Ureter (tissue), 1 donor: ENCODE data around the gene METTL18. TPM values are rescaled to one million over a fixed set of nuclear protein-coding genes. Genes with fewer than 3 reads are reported as not detected.

Experiments used
- DNase-seq: peaks from one replicate; pipeline ENCODE4 v3.0.0-alpha.2; 2020; ENCODE audit warnings: low spot score
- total RNA-seq: library from RNA; stranded (reverse); gene quantifications from one replicate; pipeline ENCODE4 v1.2.4, GENCODE V29; 2023
- donor health status: DM: yes; HTN: yes; CAD: no.

Gene METTL18
- total RNA-seq, 1 donor from 2014 or later, result 11.4 TPM

DNA sequence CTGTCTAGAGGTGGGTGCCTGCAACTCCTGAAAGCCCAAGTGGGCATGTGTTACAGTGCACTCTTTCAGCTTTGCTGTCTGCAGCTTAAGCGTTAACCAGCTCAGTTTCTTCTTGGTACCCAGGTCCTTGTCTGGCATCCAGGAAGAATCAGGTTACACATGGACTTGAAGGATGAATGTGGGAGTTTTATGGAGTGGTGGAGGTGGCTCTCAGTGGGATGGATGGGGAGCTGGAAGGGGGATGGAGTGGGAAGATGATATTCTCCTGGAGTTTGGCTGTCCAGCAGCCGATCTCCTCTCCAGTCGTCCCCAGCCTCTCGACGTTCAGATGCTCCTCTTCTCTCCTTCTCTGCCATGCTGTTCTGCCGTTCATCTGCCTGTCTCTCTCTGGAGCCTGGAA, 9.4 kb downstream of the METTL18 start:
- DNase-seq, result no peak

DNA sequence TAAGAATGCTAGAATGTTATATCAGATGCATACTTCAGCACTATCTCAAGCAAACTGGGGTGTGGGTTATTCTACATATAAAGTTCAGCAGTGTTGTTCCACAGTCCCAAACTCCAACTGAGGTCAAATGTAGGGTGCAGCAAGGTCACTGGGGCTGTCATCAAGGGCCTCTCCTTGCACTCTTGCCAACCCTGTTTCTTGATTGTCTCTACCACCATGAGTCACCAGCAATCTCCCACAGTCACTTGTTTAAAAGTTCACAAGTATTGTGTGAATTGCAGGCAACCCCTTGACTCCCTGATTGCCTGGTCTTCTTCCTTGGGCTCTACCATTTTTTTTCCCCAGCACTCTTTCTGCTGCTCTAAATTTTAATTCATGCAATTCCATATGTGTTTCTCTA, 10.6 kb downstream of the METTL18 start:
- no peak for DNase-seq

DNA sequence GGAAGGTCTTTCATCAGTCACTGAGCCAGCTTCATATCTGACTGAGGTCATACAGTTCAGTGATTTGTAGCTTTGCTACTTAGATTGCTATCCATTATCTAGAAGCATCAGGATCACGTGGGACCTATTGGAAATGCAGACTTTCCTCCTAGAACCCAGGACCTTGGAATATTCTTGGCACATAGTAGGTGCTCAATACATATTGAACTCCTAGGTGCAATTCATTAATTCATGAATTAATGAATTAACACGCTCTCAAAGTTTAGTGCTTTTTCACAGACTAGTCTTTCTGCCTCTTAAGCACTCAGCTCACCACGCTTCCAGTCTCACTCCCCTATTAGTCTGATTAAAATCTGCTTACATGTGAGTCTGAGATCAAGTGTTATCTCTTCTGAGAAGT, 12.1 kb downstream of the METTL18 start:
- no peak for DNase-seq

DNA sequence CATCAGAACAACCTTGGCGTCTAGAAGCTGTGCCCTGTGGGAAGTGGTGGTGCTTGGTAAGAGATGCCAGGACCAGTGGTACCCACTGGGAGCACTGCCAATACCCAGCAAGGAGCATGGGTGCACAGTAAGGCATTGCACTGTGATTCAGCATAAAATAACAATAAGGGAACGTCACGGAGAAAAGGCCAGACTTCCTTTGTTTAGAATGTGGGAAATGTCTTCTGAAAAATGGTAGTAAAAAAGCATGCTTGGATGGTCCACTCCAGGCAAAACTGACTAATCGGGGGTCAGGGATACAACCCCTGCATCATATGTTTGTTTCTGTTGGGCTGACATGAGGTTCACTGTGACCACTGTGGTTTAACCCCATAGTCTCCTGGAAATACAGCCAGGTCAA, 14.7 kb downstream of the METTL18 start:
- no peak for DNase-seq

DNA sequence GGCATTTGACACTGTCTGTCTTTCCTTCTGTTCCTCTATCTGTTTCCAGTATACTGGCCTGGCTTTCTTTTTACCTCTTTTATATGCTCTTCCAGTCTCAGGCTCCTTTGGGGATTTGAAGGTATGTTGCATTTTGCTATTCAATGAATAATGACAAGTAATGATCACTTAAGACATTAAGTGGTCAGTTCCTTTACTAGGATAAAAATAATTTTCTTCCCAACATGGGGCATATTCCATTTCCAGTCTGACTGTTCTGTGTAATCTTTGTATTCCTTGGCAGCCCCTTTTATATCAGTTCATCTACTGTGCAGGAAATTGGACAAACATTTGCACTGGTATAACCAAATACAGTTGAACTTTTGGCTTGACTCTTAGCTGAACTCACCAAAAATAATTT, 15.6 kb downstream of the METTL18 start:
- DNase-seq, result no peak

DNA sequence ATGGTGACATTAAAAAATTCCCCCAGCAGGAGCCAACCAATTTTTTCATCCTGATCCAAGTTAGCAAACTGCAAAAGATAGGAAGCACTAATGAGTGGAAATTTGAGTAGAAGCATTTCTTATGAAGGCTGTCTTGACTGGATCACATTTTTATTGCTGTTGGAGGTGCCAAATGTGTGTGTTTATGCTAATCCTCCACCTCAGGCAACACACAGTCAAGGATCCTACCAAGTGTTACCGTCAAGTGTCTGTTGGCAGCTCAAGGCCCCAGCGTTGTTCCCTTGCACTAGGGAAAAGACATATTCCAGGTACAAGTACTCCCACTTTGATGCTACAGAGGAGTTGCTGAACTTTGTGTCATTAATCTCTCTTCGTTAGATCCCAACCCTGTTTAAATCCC, 18.3 kb downstream of the METTL18 start:
- no peak for DNase-seq

DNA sequence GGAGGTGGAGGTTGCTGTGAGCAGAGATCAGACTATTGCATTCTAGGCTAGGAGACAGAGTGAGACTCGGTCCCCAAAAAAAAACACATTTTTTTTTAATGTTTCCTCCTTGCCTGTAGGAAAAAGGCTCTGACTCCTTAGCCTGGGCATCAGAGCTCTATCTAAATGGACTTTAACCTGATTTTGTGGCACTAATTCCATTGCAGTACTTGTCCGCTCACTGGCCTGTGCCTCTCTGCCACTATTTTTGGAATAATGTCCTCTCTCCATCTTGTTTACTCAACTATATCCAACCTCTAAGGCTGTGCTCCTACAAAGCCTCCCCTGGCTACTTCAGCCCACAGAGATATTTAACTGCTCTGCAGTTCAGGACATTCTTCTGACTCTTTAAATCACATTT, 26.5 kb downstream of the METTL18 start:
- no peak for DNase-seq

DNA sequence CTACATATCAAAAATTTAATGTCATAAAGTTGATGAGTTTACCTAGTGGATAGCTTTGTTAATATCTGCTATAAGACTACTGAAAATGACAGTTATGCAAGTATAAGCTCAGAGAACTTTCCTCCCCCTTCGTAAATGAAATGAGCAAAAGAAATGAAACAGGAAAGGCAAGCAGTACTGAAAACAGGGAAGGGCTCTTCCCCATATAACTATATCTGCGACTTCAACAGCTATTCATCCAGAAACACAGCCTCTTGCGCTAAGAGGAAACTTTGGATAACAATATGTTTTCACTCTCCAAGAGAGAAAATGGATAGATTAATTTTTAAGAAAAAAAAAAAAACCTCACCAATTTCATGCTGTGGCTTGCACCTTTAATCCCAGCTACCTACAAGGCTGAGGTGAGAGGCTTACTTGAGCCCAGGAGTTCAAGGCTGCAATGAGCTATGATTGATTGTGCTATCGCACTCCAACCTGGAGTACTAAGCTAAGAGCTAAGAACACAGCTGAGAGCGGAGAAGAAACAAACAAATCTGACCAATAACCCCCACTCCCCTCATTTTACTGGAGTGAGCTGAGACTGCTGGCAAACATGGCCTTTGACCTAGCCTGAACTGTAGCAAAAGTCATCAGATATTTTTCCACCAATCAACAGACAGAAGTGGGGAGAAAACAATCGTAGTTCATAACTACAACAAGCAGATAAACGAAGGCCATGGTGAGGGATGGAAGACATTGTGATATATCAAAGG, 29.0 kb downstream of the METTL18 start:
- no peak for DNase-seq

DNA sequence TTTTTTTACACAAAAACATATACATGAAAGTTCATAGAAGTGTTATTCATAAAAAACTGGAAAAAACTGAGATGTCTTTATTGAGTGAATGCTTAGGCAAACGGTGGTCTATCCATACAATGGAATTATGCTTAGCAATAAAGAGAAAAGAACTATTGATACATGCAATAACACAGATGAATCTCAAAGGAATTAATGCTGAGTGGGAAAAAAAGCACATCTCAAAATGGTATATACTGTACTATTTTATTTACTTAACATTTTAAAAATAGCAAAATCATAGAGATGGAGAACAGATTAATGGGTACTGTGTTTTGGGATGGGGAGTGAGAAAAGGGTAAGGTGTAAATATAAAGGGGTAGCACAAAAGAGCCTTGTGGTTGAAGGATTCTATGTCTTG, 29.8 kb downstream of the METTL18 start:
- no peak for DNase-seq

DNA sequence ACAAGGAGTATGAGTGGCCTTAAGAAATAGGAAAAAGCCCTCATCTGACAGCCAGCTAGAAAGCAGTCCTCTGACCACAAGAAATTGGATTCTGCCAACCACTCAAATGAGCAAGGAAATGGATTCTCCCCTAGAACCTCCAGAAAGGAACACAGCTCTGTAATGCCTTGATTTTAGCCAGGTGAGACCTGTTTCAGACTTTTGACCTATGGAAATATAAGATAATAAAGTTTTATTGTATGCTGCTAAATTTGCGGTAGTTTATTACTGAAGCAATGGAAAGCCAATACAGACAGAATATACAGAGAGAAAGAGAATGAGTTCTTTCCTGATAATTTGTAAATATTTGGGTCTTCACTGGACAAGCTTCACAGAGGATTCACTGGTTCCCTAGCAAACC, 32.0 kb downstream of the METTL18 start:
- DNase-seq, result no peak

DNA sequence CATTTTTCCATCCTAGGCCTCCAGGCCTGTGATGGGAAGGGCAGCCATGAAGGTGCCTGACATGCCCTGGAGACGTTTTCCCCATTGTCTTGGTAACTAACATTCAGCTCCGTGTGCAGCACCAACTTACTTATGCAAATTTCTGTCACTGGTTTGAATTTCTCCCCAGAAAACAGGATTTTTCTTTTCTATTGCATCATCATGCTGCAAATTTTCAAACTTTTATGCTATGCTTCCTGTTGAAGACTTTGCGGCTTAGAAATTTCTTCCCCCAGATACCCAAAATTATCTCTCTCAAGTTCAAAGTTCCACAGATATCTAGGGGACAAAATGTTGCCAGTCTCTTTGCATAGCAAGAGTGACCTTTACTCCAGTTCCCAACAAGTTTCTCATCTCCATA, 35.7 kb downstream of the METTL18 start:
- DNase-seq, result no peak

DNA sequence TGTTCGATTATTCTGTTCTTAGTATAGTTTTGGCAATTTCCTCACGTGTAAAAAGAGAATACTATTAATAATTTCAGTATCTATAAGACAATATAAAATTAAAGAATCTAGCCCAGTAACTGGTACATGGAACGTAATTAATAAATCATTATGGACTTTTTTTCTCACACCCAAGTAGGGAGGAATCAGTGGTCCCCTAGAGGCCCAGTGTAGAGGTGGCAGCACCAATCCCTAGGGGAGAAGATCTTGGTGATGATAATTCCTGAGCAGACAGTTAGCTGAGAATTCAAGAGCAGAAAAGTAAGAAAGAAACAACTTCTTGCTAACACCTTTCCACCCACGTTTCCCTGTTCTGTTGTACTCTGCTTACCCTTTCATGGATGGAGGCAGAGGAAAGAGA, 41.2 kb downstream of the METTL18 start:
- DNase-seq, result no peak

DNA sequence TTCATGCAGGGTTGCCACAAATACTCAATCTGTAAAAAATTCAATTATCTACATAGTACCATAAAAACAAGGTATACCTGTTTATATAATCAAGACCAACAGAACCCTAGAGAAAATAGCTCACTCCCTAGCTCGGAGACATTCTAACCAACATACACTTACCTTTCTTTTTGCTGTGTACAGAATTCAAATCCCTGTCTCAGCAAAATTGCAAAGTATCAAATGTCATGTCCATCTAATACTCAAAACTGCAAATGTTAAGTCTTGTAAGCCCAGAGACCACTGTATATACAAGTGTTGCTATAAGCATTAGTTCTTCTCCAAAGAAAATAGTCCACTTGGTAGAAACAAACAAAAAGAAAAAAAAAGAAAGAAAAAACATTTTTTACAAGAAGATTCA, 44.7 kb downstream of the METTL18 start:
- DNase-seq, result no peak

DNA sequence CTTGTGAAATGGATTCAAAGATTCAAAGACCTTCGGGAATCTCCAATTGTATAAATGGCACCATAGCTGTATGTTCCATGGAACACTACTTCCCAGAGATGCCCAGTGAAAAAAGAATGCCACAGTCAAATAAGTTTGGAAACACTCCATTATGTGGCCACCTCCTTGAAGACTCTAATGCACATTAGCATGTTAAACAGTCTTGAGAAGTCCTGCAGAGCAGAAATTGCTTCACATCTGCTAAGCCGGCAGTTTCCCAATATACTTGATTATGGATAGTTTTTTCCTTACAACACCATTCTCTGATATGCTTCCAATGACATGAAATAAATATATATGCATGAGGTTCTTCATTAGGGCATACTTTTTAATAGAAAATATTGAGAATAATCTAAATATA, 48.2 kb downstream of the METTL18 start:
- DNase-seq, result no peak

DNA sequence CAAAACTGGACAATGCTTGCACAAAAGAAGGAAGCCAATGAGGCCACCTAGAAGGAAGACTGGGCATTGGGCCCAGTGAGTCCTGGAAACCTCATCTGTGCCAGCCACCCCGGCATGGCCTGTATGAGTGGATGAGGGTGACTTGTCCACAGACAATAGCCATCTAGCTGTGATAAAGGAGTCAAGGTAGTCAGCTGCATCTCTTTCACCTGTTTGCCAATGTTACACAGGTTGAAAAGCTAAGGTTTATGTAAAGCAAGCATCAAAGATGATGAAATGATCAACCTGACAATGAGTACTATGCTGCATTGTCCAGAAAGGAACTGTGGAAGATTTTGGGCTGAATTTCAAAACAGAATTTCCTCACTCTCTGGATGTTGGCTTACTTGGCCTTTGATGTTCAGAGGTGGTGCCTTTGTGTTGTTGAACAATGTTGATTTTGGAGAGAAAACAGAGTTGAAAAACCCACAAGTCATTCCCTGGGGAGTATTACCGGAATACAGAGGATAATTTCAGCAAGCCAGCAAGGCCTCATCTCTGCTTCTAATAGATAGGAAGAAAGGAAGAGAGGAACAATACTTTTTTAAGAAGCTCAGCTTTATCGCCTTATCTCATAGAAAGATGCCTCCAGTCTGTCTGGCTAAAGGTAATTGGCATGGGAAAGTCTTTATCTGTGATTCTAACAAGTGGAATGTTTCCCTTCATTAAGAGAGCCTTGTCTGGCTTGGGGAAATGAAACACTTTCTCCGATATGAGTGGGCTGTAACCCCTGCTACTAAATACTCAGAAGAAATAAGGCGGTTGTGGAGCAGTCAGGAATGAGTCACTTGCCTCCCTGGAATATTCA, 49.5 kb downstream of the METTL18 start:
- DNase-seq, result no peak

Other genes with a start within 250 kb of the METTL18 start
- gene F5, start 208.4 kb downstream of the METTL18 start, total RNA-seq, result 1.7 TPM
- 24.0 TPM for gene SELP, start 164.8 kb downstream of the METTL18 start, total RNA-seq
- 3.5 TPM for gene SELL, start 83.3 kb downstream of the METTL18 start, total RNA-seq
- 5.4 TPM for gene SELE, start 60.8 kb downstream of the METTL18 start, total RNA-seq
- gene SCYL3, start 99.0 kb upstream of the METTL18 start, total RNA-seq, result 21.2 TPM